MCF 10A (cell line): ENCODE measurements around the gene CALHM1. TPM values are rescaled to one million over a fixed set of nuclear protein-coding genes. Genes with fewer than 3 reads are reported as not detected.
"Not testable (repeated sequence)": the region's sequence is repeated elsewhere in the genome, so short reads cannot be mapped to it uniquely, and the experiment has no call there.

Source experiments
- BruUV-seq: library from RNA; stranded (reverse); fragments of 400-500 nt; replicated peaks from 2 replicates; lab custom pipeline; 2021; lab: Mats Ljungman, UMichigan
- CTCF ChIA-PET: fragments of 300-600 bp; sonication (Branson Sonifier 250); formaldehyde crosslinking; extraction: SDS; loops from one replicate; lab custom pipeline; 2021; ENCODE audit warnings: antibody characterized with exemption, inconsistent platforms; lab: Yijun Ruan, JAX
- POLR2A ChIA-PET: fragments of 300-600, 350-650 bp; sonication (Branson Sonifier 250); formaldehyde crosslinking; extraction: SDS; loops from one replicate; lab custom pipeline; 2020; ENCODE audit warnings: antibody characterized with exemption, inconsistent platforms; lab: Yijun Ruan, JAX
- DNase-seq: peaks from one replicate; pipeline ENCODE4 v3.0.0-alpha.2; 2018; ENCODE audit not compliant: unreplicated experiment
- H3K27ac Mint-ChIP-seq: one replicate; pipeline ENCODE4 v1.8.0; 2022; ENCODE audit warnings: mild to moderate bottlenecking, low read depth, mixed read lengths; ENCODE audit not compliant: unreplicated experiment
- H3K27me3 Mint-ChIP-seq: one replicate; pipeline ENCODE4 v1.8.0; 2022; ENCODE audit warnings: mixed read lengths; ENCODE audit not compliant: insufficient read depth, unreplicated experiment
- H3K36me3 Mint-ChIP-seq: one replicate; pipeline ENCODE4 v1.8.0; 2022; ENCODE audit warnings: mild to moderate bottlenecking, moderate library complexity, mixed read lengths; ENCODE audit not compliant: insufficient read depth, unreplicated experiment
- H3K4me1 Mint-ChIP-seq: one replicate; pipeline ENCODE4 v1.8.0; 2022; ENCODE audit warnings: mixed read lengths; ENCODE audit not compliant: insufficient read depth, unreplicated experiment
- H3K4me3 Mint-ChIP-seq: one replicate; pipeline ENCODE4 v1.8.0; 2022; ENCODE audit warnings: mild to moderate bottlenecking, moderate library complexity, mixed read lengths; ENCODE audit not compliant: unreplicated experiment
- H3K9me3 Mint-ChIP-seq: one replicate; pipeline ENCODE4 v1.8.0; 2022; ENCODE audit warnings: mixed read lengths; ENCODE audit not compliant: unreplicated experiment
- CTCF ChIP-seq: fragments of 200-600 bp; IDR thresholded peaks from one replicate; pipeline ENCODE4 v1.8.0; 2022; ENCODE audit warnings: antibody characterized with exemption, mild to moderate bottlenecking; ENCODE audit not compliant: unreplicated experiment
- intact Hi-C: fragments of 100-400 bp; cut with micrococcal nuclease; formaldehyde crosslinking; loops from 2 replicates; pipeline ENCODE4 v1.14.1; 2022
- total RNA-seq: library from RNA; stranded (reverse); gene quantifications from 2 replicates; pipeline ENCODE4 v1.2.3, GENCODE V29; 2022

CALHM1 gene
- total RNA-seq, 1 experiment from 2014 or later: not detected

GRCh38 chr10:103504181-103504783, 45.6 kb upstream of the CALHM1 start:
- Mint-ChIP-seq H3K36me3 (no peaks in the 10 kb centered on the region), H3K27ac (no peak overlapping the region), H3K4me3 (no peak overlapping the region), H3K4me1 (peaks cover 6% of the 10 kb centered on the region), H3K27me3 (peaks cover 15% of the 10 kb centered on the region), H3K9me3 (no peaks in the 10 kb centered on the region)
- ChIA-PET CTCF (interaction anchor here (0.8 kb wide), 1 partner anchor 8 kb away, joined by 3 read pairs; no protein-coding TSS in a partner anchor), POLR2A (interaction anchor here (0.7 to 1.0 kb wide), 2 partner anchors 21 to 156 kb away, joined by 5 read pairs; no protein-coding TSS in a partner anchor)
- peak; percentile 83 for DNase-seq
- intact Hi-C loops: no loop called here
- no TSS peak for BruUV-seq
- no peak for TF ChIP-seq CTCF

DNA sequence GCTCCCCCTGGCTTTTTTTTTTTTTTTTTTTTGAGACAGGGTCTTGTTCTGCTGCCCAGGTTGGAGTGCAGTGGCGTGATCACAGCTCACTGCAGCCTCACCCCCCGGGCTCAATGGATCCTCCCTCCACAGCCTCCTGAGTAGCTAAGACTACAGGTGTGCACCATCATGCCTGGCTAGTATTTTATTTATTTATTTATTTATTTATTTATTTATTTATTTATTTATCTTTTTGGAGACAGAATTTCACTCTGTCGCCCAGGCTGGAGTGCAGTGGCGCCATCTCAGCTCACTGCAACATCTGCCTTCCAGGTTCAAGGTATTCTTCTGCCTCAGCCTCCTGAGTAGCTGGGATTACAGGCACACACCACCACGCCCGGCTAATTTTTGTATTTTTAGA, 45.1 kb upstream of the CALHM1 start:
- H3K27ac Mint-ChIP-seq, intact Hi-C loops, DNase-seq, H3K4me1 Mint-ChIP-seq, H3K4me3 Mint-ChIP-seq, BruUV-seq, H3K36me3 Mint-ChIP-seq, H3K9me3 Mint-ChIP-seq: not testable (repeated sequence)
- POLR2A ChIA-PET: interaction anchor here (0.7 kb wide), 1 partner anchor 157 kb away, joined by 5 read pairs; no protein-coding TSS in a partner anchor
- CTCF ChIA-PET: interaction anchor here (1.2 kb wide), 1 partner anchor 19 kb away, joined by 3 read pairs; no protein-coding TSS in a partner anchor
- H3K27me3 Mint-ChIP-seq: peaks cover 20% of the 10 kb centered on the region

GRCh38 chr10:103502849-103503660, 44.4 kb upstream of the CALHM1 start:
- H3K27me3 Mint-ChIP-seq: peaks cover 28% of the 10 kb centered on the region
- CTCF ChIA-PET: interaction anchor here (1.2 kb wide), 1 partner anchor 18 kb away, joined by 3 read pairs; no protein-coding TSS in a partner anchor
- DNase-seq: no peak
- H3K9me3 Mint-ChIP-seq: no peaks in the 10 kb centered on the region
- H3K36me3 Mint-ChIP-seq: no peaks in the 10 kb centered on the region
- POLR2A ChIA-PET: no interaction called here
- peaks cover 6% of the 10 kb centered on the region for H3K4me1 Mint-ChIP-seq
- BruUV-seq: no TSS peak
- intact Hi-C loops: no loop called here
- no peak for TF ChIP-seq CTCF
- no peak overlapping the region for H3K27ac Mint-ChIP-seq
- no peak overlapping the region for H3K4me3 Mint-ChIP-seq

- no peak for TF ChIP-seq CTCF
- CTCF ChIA-PET: interaction anchor here (1.9 kb wide), 1 partner anchor 16 kb away, joined by 6 read pairs; no protein-coding TSS in a partner anchor
- H3K27ac Mint-ChIP-seq: no peak overlapping the region
- DNase-seq: no peak
- H3K9me3 Mint-ChIP-seq: no peaks in the 10 kb centered on the region
- H3K4me1 Mint-ChIP-seq: peaks cover 6% of the 10 kb centered on the region
- BruUV-seq: no TSS peak
- POLR2A ChIA-PET: no interaction called here
- intact Hi-C loops: no loop called here
- H3K36me3 Mint-ChIP-seq: no peaks in the 10 kb centered on the region
- no peak overlapping the region for H3K4me3 Mint-ChIP-seq
- H3K27me3 Mint-ChIP-seq: peaks cover 46% of the 10 kb centered on the region
These were observed 42.5 kb upstream of the CALHM1 start for GRCh38 chr10:103501186-103501585.
